Esophagus (tissue), 2 donors: ENCODE data around the gene GPRC5C. TPM values are rescaled to one million over a fixed set of nuclear protein-coding genes. Genes with fewer than 3 reads are reported as not detected.

Source experiments
- H3K27ac ChIP-seq, 2 donors: one replicate each; pipeline ENCODE4 v1.5.1; 2013; ENCODE audit warnings: low read depth in 2 of 2, mild to moderate bottlenecking in 2 of 2, inconsistent platforms in 1 of 2, low read length in 1 of 2, moderate library complexity in 1 of 2
- H3K27me3 ChIP-seq, 2 donors: one replicate each; pipeline ENCODE4 v1.6.1; 2013; ENCODE audit warnings: low read length in 2 of 2, control low read depth in 1 of 2, mild to moderate bottlenecking in 1 of 2; ENCODE audit not compliant: insufficient read depth in 2 of 2, control insufficient read depth in 1 of 2
- H3K36me3 ChIP-seq, 2 donors: one replicate each; pipeline ENCODE4 v1.6.1; 2013; ENCODE audit warnings: low read length in 1 of 2; ENCODE audit not compliant: control insufficient read depth in 2 of 2, insufficient read depth in 2 of 2
- H3K4me1 ChIP-seq, 2 donors: one replicate each; pipeline ENCODE4 v1.6.1; 2013; ENCODE audit warnings: low read length in 1 of 2; ENCODE audit not compliant: control insufficient read depth in 2 of 2, insufficient read depth in 2 of 2
- H3K4me3 ChIP-seq, 2 donors: one replicate each; pipeline ENCODE4 v1.5.1; 2013; ENCODE audit warnings: low read length in 2 of 2, mild to moderate bottlenecking in 2 of 2, low read depth in 1 of 2, moderate library complexity in 1 of 2
- H3K9me3 ChIP-seq, 2 donors: one replicate each; pipeline ENCODE4 v1.6.1; 2013; ENCODE audit warnings: mild to moderate bottlenecking in 2 of 2, low read depth in 1 of 2, low read length in 1 of 2, moderate library complexity in 1 of 2; ENCODE audit not compliant: control insufficient read depth in 2 of 2, insufficient read depth in 1 of 2
- WGBS, 2 donors: extraction: QIAGEN DNeasy Blood & Tissue Kit; methylation state at CpG; one replicate each; pipeline ENCODE4 v1.1.7; 2013; 5-methylcytosine and 5-hydroxymethylcytosine counted together
- polyA plus RNA-seq, 2 donors: library from polyadenylated mRNA; stranded (reverse); fragments of 200-250 nt; gene quantifications; one replicate each; pipeline ENCODE4 v1.2.3, GENCODE V29; 2013
- donor health status: healthy with polysubstance abuse.
- donor health status: Bipolar disorder and iron deficiency.

The GPRC5C gene
- polyA plus RNA-seq, 2 donors: 6.7 to 8.8 TPM

GRCh38 chr17:74439691-74440567 is 8.0 kb downstream of the GPRC5C start:
- Histone ChIP-seq H3K4me3 (no peak overlapping the region), H3K36me3 (peaks cover 0 to 5% of the 10 kb centered on the region in 2 donors), H3K27ac (no peak overlapping the region), H3K27me3 (no peaks in the 10 kb centered on the region), H3K4me1 (peaks cover 0 to 12% of the 10 kb centered on the region in 2 donors), H3K9me3 (no peaks in the 10 kb centered on the region)
- 82 to 86% methylated on average over 31 of the region's 31 CpGs for WGBS, 2 donors

- H3K4me3 ChIP-seq: no peak overlapping the region
- H3K9me3 ChIP-seq: no peaks in the 10 kb centered on the region
- H3K27me3 ChIP-seq: no peaks in the 10 kb centered on the region
- peaks cover 0 to 12% of the 10 kb centered on the region in 2 donors for H3K4me1 ChIP-seq
- H3K36me3 ChIP-seq: peaks cover 0 to 5% of the 10 kb centered on the region in 2 donors
- WGBS, 2 donors: 89 to 92% methylated on average over 7 of the region's 7 CpGs
- no peak overlapping the region for H3K27ac ChIP-seq
These were observed 9.6 kb downstream of the GPRC5C start for GRCh38 chr17:74441537-74441936.

GRCh38 chr17:74442291-74442669 is 10.4 kb downstream of the GPRC5C start:
- peaks cover 0 to 5% of the 10 kb centered on the region in 2 donors for H3K36me3 ChIP-seq
- no peak overlapping the region for H3K4me3 ChIP-seq
- H3K9me3 ChIP-seq: no peaks in the 10 kb centered on the region
- 72 to 80% methylated on average over 6 of the region's 6 CpGs for WGBS, 2 donors
- H3K27me3 ChIP-seq: no peaks in the 10 kb centered on the region
- peaks cover 0 to 12% of the 10 kb centered on the region in 2 donors for H3K4me1 ChIP-seq
- no peak overlapping the region for H3K27ac ChIP-seq

- Histone ChIP-seq H3K27ac (peak overlapping the region; percentile 58 to 73), H3K9me3 (no peaks in the 10 kb centered on the region), H3K4me1 (peaks cover 0 to 12% of the 10 kb centered on the region in 2 donors), H3K36me3 (peaks cover 0 to 5% of the 10 kb centered on the region in 2 donors), H3K4me3 (peak overlapping the region in 1 of 2 donors; percentile 5), H3K27me3 (no peaks in the 10 kb centered on the region)
- WGBS, 2 donors: 10 to 13% methylated on average over 28 of the region's 28 CpGs
These were observed 11.0 kb downstream of the GPRC5C start for GRCh38 chr17:74442670-74443515.

GRCh38 chr17:74443516-74444296 is 11.8 kb downstream of the GPRC5C start:
- H3K27me3 ChIP-seq: no peaks in the 10 kb centered on the region
- WGBS, 2 donors: 64 to 74% methylated on average over 8 of the region's 8 CpGs
- peaks cover 0 to 12% of the 10 kb centered on the region in 2 donors for H3K4me1 ChIP-seq
- peak overlapping the region; percentile 58 to 73 for H3K27ac ChIP-seq
- peaks cover 0 to 5% of the 10 kb centered on the region in 2 donors for H3K36me3 ChIP-seq
- H3K4me3 ChIP-seq: no peak overlapping the region
- no peaks in the 10 kb centered on the region for H3K9me3 ChIP-seq

GRCh38 chr17:74444406-74444805 is 12.5 kb downstream of the GPRC5C start:
- H3K27me3 ChIP-seq: no peaks in the 10 kb centered on the region
- H3K27ac ChIP-seq: no peak overlapping the region
- peaks cover 0 to 12% of the 10 kb centered on the region in 2 donors for H3K4me1 ChIP-seq
- H3K36me3 ChIP-seq: peaks cover 0 to 5% of the 10 kb centered on the region in 2 donors
- no peak overlapping the region for H3K4me3 ChIP-seq
- H3K9me3 ChIP-seq: no peaks in the 10 kb centered on the region
- WGBS, 2 donors: 66 to 70% methylated on average over 11 to 12 of the region's 12 CpGs

- H3K36me3 ChIP-seq: peaks cover 0 to 5% of the 10 kb centered on the region in 2 donors
- peaks cover 0 to 12% of the 10 kb centered on the region in 2 donors for H3K4me1 ChIP-seq
- H3K4me3 ChIP-seq: no peak overlapping the region
- H3K27me3 ChIP-seq: no peaks in the 10 kb centered on the region
- WGBS, 2 donors: 78 to 83% methylated on average over 7 of the region's 7 CpGs
- no peaks in the 10 kb centered on the region for H3K9me3 ChIP-seq
- no peak overlapping the region for H3K27ac ChIP-seq
These were observed 13.3 kb downstream of the GPRC5C start for GRCh38 chr17:74445158-74445557.

- H3K27ac ChIP-seq: peak overlapping the region in 1 of 2 donors; percentile 44
- H3K4me3 ChIP-seq: no peak overlapping the region
- 46 to 57% methylated on average over 31 of the region's 31 CpGs for WGBS, 2 donors
- peaks cover 0 to 12% of the 10 kb centered on the region in 2 donors for H3K4me1 ChIP-seq
- no peaks in the 10 kb centered on the region for H3K9me3 ChIP-seq
- no peaks in the 10 kb centered on the region for H3K36me3 ChIP-seq
- H3K27me3 ChIP-seq: no peaks in the 10 kb centered on the region
These were observed 14.9 kb downstream of the GPRC5C start for GRCh38 chr17:74446551-74447500.
